Measurements from ENCODE around the gene S100A3.
"Not testable (repeated sequence)": the region's sequence is repeated elsewhere in the genome, so short reads cannot be mapped to it uniquely, and the experiment has no call there.

Gene S100A3

GRCh38 chr1:153548722-153549688, at the start of gene S100A3:
Gene S100A3, minus strand, starts transcription at chr1:153549258. Its CDS starts 773 bp downstream, at chr1:153548485.
- Histone ChIP-seq H3K9me3 (ENCODE audit: control insufficient read depth, low read length) (no peaks in the 10 kb centered on the region), H3K27me3 (replicated peaks; ENCODE audit: control insufficient read depth, insufficient read depth, low read length) (no peaks in the 10 kb centered on the region), H3K4me1 (ENCODE audit: control insufficient read depth, insufficient read depth, low read length) (peaks cover 67% of the 10 kb centered on the region), H3K4me3 (ENCODE audit: low read length) (peak within 1 kb of the TSS; percentile 91), H3K36me3 (ENCODE audit: control insufficient read depth, insufficient read depth, low read length, severe bottlenecking) (peaks cover 11% of the 10 kb centered on the region), H3K9ac (ENCODE audit: low read length) (peak within 1 kb of the TSS; percentile 98)
- peak; percentile 90 for DNase-seq (ENCODE audit: low read depth)

GRCh38 chr1:153598309-153599172, 49.5 kb upstream of the S100A3 start:
- peak overlapping the region; percentile 22 for H3K9ac ChIP-seq (ENCODE audit: low read length)
- DNase-seq (ENCODE audit: low read depth), result no peak
- no peak overlapping the region for H3K4me3 ChIP-seq (ENCODE audit: low read length)

GRCh38 chr1:153597206-153597605, 48.1 kb upstream of the S100A3 start:
- Histone ChIP-seq H3K27me3 (replicated peaks; ENCODE audit: control insufficient read depth, insufficient read depth, low read length) (no peaks in the 10 kb centered on the region), H3K36me3 (ENCODE audit: control insufficient read depth, insufficient read depth, low read length, severe bottlenecking) (no peaks in the 10 kb centered on the region), H3K9me3 (ENCODE audit: control insufficient read depth, low read length) (no peaks in the 10 kb centered on the region), H3K4me1 (ENCODE audit: control insufficient read depth, insufficient read depth, low read length) (peaks cover 48% of the 10 kb centered on the region), H3K4me3 (ENCODE audit: low read length) (no peak overlapping the region), H3K9ac (ENCODE audit: low read length) (no peak overlapping the region)
- no peak for DNase-seq (ENCODE audit: low read depth)

More at GRCh38 chr1:153598309-153599172, 49.5 kb upstream of the S100A3 start:
- no peaks in the 10 kb centered on the region for H3K36me3 ChIP-seq (ENCODE audit: control insufficient read depth, insufficient read depth, low read length, severe bottlenecking)
- H3K27me3 ChIP-seq (replicated peaks; ENCODE audit: control insufficient read depth, insufficient read depth, low read length), result no peaks in the 10 kb centered on the region
- no peaks in the 10 kb centered on the region for H3K9me3 ChIP-seq (ENCODE audit: control insufficient read depth, low read length)
- peaks cover 37% of the 10 kb centered on the region for H3K4me1 ChIP-seq (ENCODE audit: control insufficient read depth, insufficient read depth, low read length)

- Histone ChIP-seq H3K36me3 (ENCODE audit: control insufficient read depth, insufficient read depth, low read length, severe bottlenecking) (no peaks in the 10 kb centered on the region), H3K27me3 (replicated peaks; ENCODE audit: control insufficient read depth, insufficient read depth, low read length) (no peaks in the 10 kb centered on the region), H3K4me3 (ENCODE audit: low read length) (no peak overlapping the region), H3K9me3 (ENCODE audit: control insufficient read depth, low read length) (no peaks in the 10 kb centered on the region), H3K9ac (ENCODE audit: low read length) (peak overlapping the region; percentile 29), H3K4me1 (ENCODE audit: control insufficient read depth, insufficient read depth, low read length) (peaks cover 27% of the 10 kb centered on the region)
- no peak for DNase-seq (ENCODE audit: low read depth)
Measured at GRCh38 chr1:153592748-153593147, 43.7 kb upstream of the S100A3 start.

- peaks cover 32% of the 10 kb centered on the region for H3K4me1 ChIP-seq (ENCODE audit: control insufficient read depth, insufficient read depth, low read length)
- H3K36me3 ChIP-seq (ENCODE audit: control insufficient read depth, insufficient read depth, low read length, severe bottlenecking), result no peaks in the 10 kb centered on the region
- H3K9ac ChIP-seq (ENCODE audit: low read length), result no peak overlapping the region
- H3K4me3 ChIP-seq (ENCODE audit: low read length), result no peak overlapping the region
- H3K9me3 ChIP-seq (ENCODE audit: control insufficient read depth, low read length), result no peaks in the 10 kb centered on the region
- H3K27me3 ChIP-seq (replicated peaks; ENCODE audit: control insufficient read depth, insufficient read depth, low read length), result no peaks in the 10 kb centered on the region
- DNase-seq (ENCODE audit: low read depth), result no peak
Measured at GRCh38 chr1:153588482-153588881, 39.4 kb upstream of the S100A3 start.

- H3K36me3 ChIP-seq (ENCODE audit: control insufficient read depth, insufficient read depth, low read length, severe bottlenecking); H3K4me3 ChIP-seq (ENCODE audit: low read length); DNase-seq (ENCODE audit: low read depth): not testable (repeated sequence)
Measured at GRCh38 chr1:153588033-153588432, 39.0 kb upstream of the S100A3 start.

GRCh38 chr1:153587314-153587713, 38.3 kb upstream of the S100A3 start:
- Histone ChIP-seq H3K36me3 (ENCODE audit: control insufficient read depth, insufficient read depth, low read length, severe bottlenecking) (no peaks in the 10 kb centered on the region), H3K27me3 (replicated peaks; ENCODE audit: control insufficient read depth, insufficient read depth, low read length) (no peaks in the 10 kb centered on the region), H3K9me3 (ENCODE audit: control insufficient read depth, low read length) (no peaks in the 10 kb centered on the region), H3K4me3 (ENCODE audit: low read length) (no peak overlapping the region), H3K9ac (ENCODE audit: low read length) (no peak overlapping the region), H3K4me1 (ENCODE audit: control insufficient read depth, insufficient read depth, low read length) (peaks cover 21% of the 10 kb centered on the region)
- no peak for DNase-seq (ENCODE audit: low read depth)

More at GRCh38 chr1:153588033-153588432, 39.0 kb upstream of the S100A3 start:
- not testable (repeated sequence) for H3K9ac ChIP-seq (ENCODE audit: low read length); H3K9me3 ChIP-seq (ENCODE audit: control insufficient read depth, low read length); H3K27me3 ChIP-seq (replicated peaks; ENCODE audit: control insufficient read depth, insufficient read depth, low read length)
- H3K4me1 ChIP-seq (ENCODE audit: control insufficient read depth, insufficient read depth, low read length), result peaks cover 28% of the 10 kb centered on the region

- H3K9me3 ChIP-seq (ENCODE audit: control insufficient read depth, low read length), result no peaks in the 10 kb centered on the region
- H3K4me3 ChIP-seq (ENCODE audit: low read length), result no peak overlapping the region
- H3K9ac ChIP-seq (ENCODE audit: low read length), result no peak overlapping the region
- no peaks in the 10 kb centered on the region for H3K36me3 ChIP-seq (ENCODE audit: control insufficient read depth, insufficient read depth, low read length, severe bottlenecking)
- H3K27me3 ChIP-seq (replicated peaks; ENCODE audit: control insufficient read depth, insufficient read depth, low read length), result no peaks in the 10 kb centered on the region
- peaks cover 20% of the 10 kb centered on the region for H3K4me1 ChIP-seq (ENCODE audit: control insufficient read depth, insufficient read depth, low read length)
- no peak for DNase-seq (ENCODE audit: low read depth)
Measured at GRCh38 chr1:153586347-153586746, 37.3 kb upstream of the S100A3 start.

GRCh38 chr1:153585006-153585405, 35.9 kb upstream of the S100A3 start:
- Histone ChIP-seq H3K27me3 (replicated peaks; ENCODE audit: control insufficient read depth, insufficient read depth, low read length) (no peaks in the 10 kb centered on the region), H3K9me3 (ENCODE audit: control insufficient read depth, low read length) (no peaks in the 10 kb centered on the region), H3K9ac (ENCODE audit: low read length) (no peak overlapping the region), H3K4me3 (ENCODE audit: low read length) (no peak overlapping the region), H3K36me3 (ENCODE audit: control insufficient read depth, insufficient read depth, low read length, severe bottlenecking) (no peaks in the 10 kb centered on the region), H3K4me1 (ENCODE audit: control insufficient read depth, insufficient read depth, low read length) (peaks cover 20% of the 10 kb centered on the region)
- no peak for DNase-seq (ENCODE audit: low read depth)

- Histone ChIP-seq H3K9me3 (ENCODE audit: control insufficient read depth, low read length) (no peaks in the 10 kb centered on the region), H3K4me1 (ENCODE audit: control insufficient read depth, insufficient read depth, low read length) (peaks cover 24% of the 10 kb centered on the region), H3K9ac (ENCODE audit: low read length) (no peak overlapping the region), H3K27me3 (replicated peaks; ENCODE audit: control insufficient read depth, insufficient read depth, low read length) (no peaks in the 10 kb centered on the region), H3K4me3 (ENCODE audit: low read length) (no peak overlapping the region), H3K36me3 (ENCODE audit: control insufficient read depth, insufficient read depth, low read length, severe bottlenecking) (no peaks in the 10 kb centered on the region)
- DNase-seq (ENCODE audit: low read depth), result no peak
Measured at GRCh38 chr1:153583976-153584375, 34.9 kb upstream of the S100A3 start.

- not testable (repeated sequence) for H3K27me3 ChIP-seq (replicated peaks; ENCODE audit: control insufficient read depth, insufficient read depth, low read length); H3K9me3 ChIP-seq (ENCODE audit: control insufficient read depth, low read length); H3K36me3 ChIP-seq (ENCODE audit: control insufficient read depth, insufficient read depth, low read length, severe bottlenecking); H3K9ac ChIP-seq (ENCODE audit: low read length); H3K4me3 ChIP-seq (ENCODE audit: low read length); DNase-seq (ENCODE audit: low read depth)
- H3K4me1 ChIP-seq (ENCODE audit: control insufficient read depth, insufficient read depth, low read length), result peaks cover 27% of the 10 kb centered on the region
Measured at GRCh38 chr1:153583514-153583913, 34.5 kb upstream of the S100A3 start.
